Pancreas (tissue), 10 donors: Measurements from ENCODE around the gene OR51A4. TPM values are rescaled to one million over a fixed set of nuclear protein-coding genes. Genes with fewer than 3 reads are reported as not detected.

Experiments used
- ATAC-seq, 4 donors: fragments of 200-7000 bp; cut with Tn5 transposase; one replicate each; pipeline versions ENCODE4 v1.8.0 to v1.9.1; 2020; ENCODE audit warnings: mild to moderate bottlenecking in 4 of 4, moderate library complexity in 4 of 4
- DNase-seq, 6 donors: peaks; one replicate each; pipeline ENCODE4 v3.0.0-alpha.2; 2020
- FAIRE-seq: peaks from 2 replicates; lab custom pipeline; 2012; peaks lifted over from hg19 to GRCh38; lab: Jason Lieb, UNC
- H3K27ac ChIP-seq, 4 donors: fragments of 200-600 bp; sonication (generic); 1 replicate in 3 of 4; 2 replicates in 1 of 4; pipeline versions ENCODE4 v1.5.0 to v1.8.0; 2020
- H3K27me3 ChIP-seq, 4 donors: fragments of 200-600 bp; one replicate each; pipeline ENCODE4 v1.8.0; 2021
- H3K36me3 ChIP-seq, 3 donors: fragments of 200-600 bp; sonication (generic) in 1 of 3; one replicate each; pipeline versions ENCODE4 v1.5.0 to v1.8.0; 2020 to 2021
- H3K4me1 ChIP-seq, 3 donors: fragments of 200-600 bp; one replicate each; pipeline ENCODE4 v1.8.0; 2021
- H3K4me3 ChIP-seq, 4 donors: fragments of 200-600 bp; sonication (generic) in 2 of 4; one replicate each; pipeline versions ENCODE4 v1.5.0 to v1.8.0; 2020 to 2021
- H3K9me3 ChIP-seq, 4 donors: fragments of 200-600 bp; one replicate each; pipeline ENCODE4 v1.8.0; 2021
- CTCF ChIP-seq, 4 donors: fragments of 200-600 bp; sonication (generic) in 3 of 4; IDR thresholded peaks; one replicate each; pipeline versions ENCODE4 v1.5.0 to v1.8.0; 2021; ENCODE audit warnings: antibody characterized with exemption in 4 of 4
- WGBS, 2 donors: extraction: QIAGEN DNeasy Blood & Tissue Kit; methylation state at CpG; one replicate each; pipeline ENCODE4 v1.1.7; 2013; 5-methylcytosine and 5-hydroxymethylcytosine counted together
- intact Hi-C, 3 donors: fragments of 100-400 bp; cut with DNase I; formaldehyde crosslinking; loops; one replicate each; pipeline versions ENCODE4 v1.11.1 to v1.14.2; 2022
- polyA plus RNA-seq, 2 donors: library from polyadenylated mRNA; stranded (reverse); fragments of 200-250 nt; gene quantifications; one replicate each; pipeline ENCODE4 v1.2.3, GENCODE V29; 2013
- total RNA-seq, 6 donors: library from RNA; stranded (reverse); fragmentation: NEBNext Ultra II Directional in 4 of 6; extraction: Animal tissue kit (Norgen Biotek cat#: 25700) in 4 of 6; gene quantifications; one replicate each; pipeline versions ENCODE4 v1.2.1 to v1.2.4, GENCODE V29; 2021 to 2023
- donor health status: healthy with polysubstance abuse.
- donor health status: DM: no; HTN: no; CAD: no; lungs with moderate emphysema.
- donor health status: DM: no; HTN: no; CAD: no.
- donor health status: control.
- donor health status: control.
- donor health status: Bipolar disorder and iron deficiency.
- donor health status: DM: yes; HTN: yes; CAD: no.
- donor health status: DM: no; HTN: no; CAD: no.
- donor health status: DM: no; HTN: no; CAD: no.
- donor health status: DM: yes; HTN: yes; CAD: no.

The OR51A4 gene
- total and polyA plus RNA-seq, 8 donors: not detected

- H3K36me3 ChIP-seq: no peaks in the 10 kb centered on the region
- H3K9me3 ChIP-seq: no peaks in the 10 kb centered on the region
- H3K4me3 ChIP-seq: no peak overlapping the region
- H3K27me3 ChIP-seq: no peaks in the 10 kb centered on the region
- no peak for TF ChIP-seq CTCF (IDR thresholded peaks at IDR 0.05)
- WGBS, 2 donors: 50 to 54% methylated on average over 3 of the region's 3 CpGs
- ATAC-seq: no peak
- FAIRE-seq: no peak
- intact Hi-C loops: no loop called here
- DNase-seq: no peak
- H3K27ac ChIP-seq: no peak overlapping the region
- H3K4me1 ChIP-seq: peaks cover 0 to 6% (median 0%) of the 10 kb centered on the region in 3 donors
Measured at GRCh38 chr11:4979036-4979435, 31.6 kb upstream of the OR51A4 start.

GRCh38 chr11:4975436-4975835 lies 28.0 kb upstream of the OR51A4 start:
- no peak for TF ChIP-seq CTCF (IDR thresholded peaks at IDR 0.05)
- no peaks in the 10 kb centered on the region for H3K9me3 ChIP-seq
- no peaks in the 10 kb centered on the region for H3K4me1 ChIP-seq
- no peak overlapping the region for H3K27ac ChIP-seq
- FAIRE-seq: no peak
- ATAC-seq: no peak
- H3K36me3 ChIP-seq: no peaks in the 10 kb centered on the region
- no peak for DNase-seq
- no peak overlapping the region for H3K4me3 ChIP-seq
- no peaks in the 10 kb centered on the region for H3K27me3 ChIP-seq
- intact Hi-C loops: no loop called here
- 84 to 89% methylated on average over 5 of the region's 5 CpGs for WGBS, 2 donors

GRCh38 chr11:4962816-4963215 lies 15.4 kb upstream of the OR51A4 start:
- no peak overlapping the region for H3K4me3 ChIP-seq
- H3K36me3 ChIP-seq: no peaks in the 10 kb centered on the region
- TF ChIP-seq CTCF (IDR thresholded peaks at IDR 0.05): no peak
- no peak overlapping the region for H3K27ac ChIP-seq
- intact Hi-C loops: no loop called here
- no peak for FAIRE-seq
- DNase-seq: no peak
- peak in 1 of 4 donors; percentile 27 for ATAC-seq
- no peaks in the 10 kb centered on the region for H3K9me3 ChIP-seq
- no peaks in the 10 kb centered on the region for H3K27me3 ChIP-seq
- no peaks in the 10 kb centered on the region for H3K4me1 ChIP-seq
- 55 to 68% methylated on average over 1 of the region's 1 CpG for WGBS, 2 donors

- no peak for ATAC-seq
- intact Hi-C loops: no loop called here
- H3K27ac ChIP-seq: no peak overlapping the region
Measured at GRCh38 chr11:4960877-4961276, 13.5 kb upstream of the OR51A4 start.

More at GRCh38 chr11:4960877-4961276, 13.5 kb upstream of the OR51A4 start:
- WGBS, 2 donors: 47 to 56% methylated on average over 3 of the region's 3 CpGs
- no peak for FAIRE-seq
- H3K27me3 ChIP-seq: no peaks in the 10 kb centered on the region
- TF ChIP-seq CTCF (IDR thresholded peaks at IDR 0.05): no peak
- DNase-seq: no peak
- H3K36me3 ChIP-seq: no peaks in the 10 kb centered on the region
- no peak overlapping the region for H3K4me3 ChIP-seq
- peaks cover 0 to 7% (median 0%) of the 10 kb centered on the region in 3 donors for H3K4me1 ChIP-seq
- H3K9me3 ChIP-seq: no peaks in the 10 kb centered on the region
